Naive thymus-derived CD4-positive, alpha-beta T cell (primary cell): ENCODE results near the gene BNIPL. TPM values are rescaled to one million over a fixed set of nuclear protein-coding genes. Genes with fewer than 3 reads are reported as not detected.

Source experiments
- ATAC-seq: fragments of 150-1000 bp; cut with Tn5 transposase; 2 replicates; pipeline ENCODE4 v1.10.0; 2021; ENCODE audit warnings: mild to moderate bottlenecking, moderate library complexity
- CTCF ChIA-PET: fragments of 350-600 bp; sonication (Branson Sonifier 250); formaldehyde crosslinking; loops from one replicate; lab custom pipeline; 2021; ENCODE audit warnings: antibody characterized with exemption; lab: Charles Lee
- POLR2A ChIA-PET: fragments of 350-600 bp; sonication (Branson Sonifier 250); formaldehyde crosslinking; loops from one replicate; lab custom pipeline; 2021; ENCODE audit warnings: antibody characterized with exemption, inconsistent platforms; lab: Charles Lee
- DNase-seq, 9 donors: peaks; one replicate each; pipeline versions ENCODE4 v3.0.0 to v3.0.0-alpha.2; 2020 to 2022; ENCODE audit warnings: mixed read lengths in 1 of 9
- H3K27ac ChIP-seq: one replicate; pipeline ENCODE4 v1.7.0; 2013; ENCODE audit warnings: mild to moderate bottlenecking, low read depth, low read length, moderate library complexity
- H3K27me3 ChIP-seq, 2 donors: one replicate each; pipeline ENCODE4 v1.7.0; 2013; ENCODE audit warnings: low read length in 2 of 2, mild to moderate bottlenecking in 2 of 2, moderate library complexity in 2 of 2; ENCODE audit not compliant: control insufficient read depth in 2 of 2, insufficient read depth in 2 of 2
- H3K36me3 ChIP-seq, 3 experiments: 1 replicate in 2 of 3; 2 replicates in 1 of 3; pipeline ENCODE4 v1.7.0; 2013; ENCODE audit warnings: low read length in 3 of 3, mild to moderate bottlenecking in 3 of 3, moderate library complexity in 1 of 3; ENCODE audit not compliant: insufficient read depth in 3 of 3, control insufficient read depth in 2 of 3
- H3K4me1 ChIP-seq, 2 donors: one replicate each; pipeline ENCODE4 v1.7.0; 2013; ENCODE audit warnings: low read length in 2 of 2, mild to moderate bottlenecking in 2 of 2, moderate library complexity in 1 of 2; ENCODE audit not compliant: control insufficient read depth in 2 of 2, insufficient read depth in 2 of 2
- H3K4me3 ChIP-seq: 2 replicates; pipeline ENCODE4 v1.7.0; 2013; ENCODE audit warnings: mild to moderate bottlenecking, low read length
- H3K9me3 ChIP-seq, 3 experiments: 1 replicate in 2 of 3; 2 replicates in 1 of 3; pipeline ENCODE4 v1.7.0; 2013; ENCODE audit warnings: low read length in 3 of 3; ENCODE audit not compliant: control insufficient read depth in 2 of 3
- H3K27ac Mint-ChIP-seq, 9 donors: one replicate each; pipeline ENCODE4 v1.8.0; 2020 to 2022; ENCODE audit warnings: mixed read lengths in 9 of 9, mild to moderate bottlenecking in 8 of 9, moderate library complexity in 5 of 9, inconsistent platforms in 2 of 9
- H3K27me3 Mint-ChIP-seq, 5 donors: one replicate each; pipeline ENCODE4 v1.8.0; 2021 to 2022; ENCODE audit warnings: mixed read lengths in 5 of 5, mild to moderate bottlenecking in 1 of 5
- H3K36me3 Mint-ChIP-seq, 5 donors: one replicate each; pipeline ENCODE4 v1.8.0; 2020 to 2022; ENCODE audit warnings: mixed read lengths in 5 of 5, mild to moderate bottlenecking in 3 of 5, inconsistent platforms in 1 of 5
- H3K4me1 Mint-ChIP-seq, 7 donors: one replicate each; pipeline ENCODE4 v1.8.0; 2020 to 2022; ENCODE audit warnings: mixed read lengths in 7 of 7, mild to moderate bottlenecking in 3 of 7, inconsistent platforms in 1 of 7
- H3K4me3 Mint-ChIP-seq, 10 donors: one replicate each; pipeline ENCODE4 v1.8.0; 2020 to 2022; ENCODE audit warnings: mild to moderate bottlenecking in 10 of 10, mixed read lengths in 10 of 10, moderate library complexity in 6 of 10, inconsistent platforms in 2 of 10
- H3K9me3 Mint-ChIP-seq, 11 donors: one replicate each; pipeline ENCODE4 v1.8.0; 2020 to 2022; ENCODE audit warnings: mixed read lengths in 11 of 11, mild to moderate bottlenecking in 4 of 11, inconsistent platforms in 1 of 11, moderate library complexity in 1 of 11
- intact Hi-C, 2 donors: fragments of 100-400 bp; cut with micrococcal nuclease; formaldehyde crosslinking; loops; one replicate each; pipeline ENCODE4 v1.15.1; 2023
- polyA plus RNA-seq, 2 donors: library from polyadenylated mRNA; unstranded; fragments of 300-500 nt; fragmentation: Illumina TruSeq; gene quantifications; one replicate each; pipeline ENCODE4 v1.2.3, GENCODE V29; 2021
- total RNA-seq, 6 experiments: library from RNA in 5 of 6; stranded (reverse) in 5 of 6; gene quantifications; 1 replicate in 5 of 6; 2 replicates in 1 of 6; pipeline ENCODE4 v1.2.3 and lab custom pipeline; 2021 to 2026

Gene BNIPL
- total and polyA plus RNA-seq, 7 experiments from 2014 or later: 0.08 to 9.4 (median 1.0) TPM

DNA sequence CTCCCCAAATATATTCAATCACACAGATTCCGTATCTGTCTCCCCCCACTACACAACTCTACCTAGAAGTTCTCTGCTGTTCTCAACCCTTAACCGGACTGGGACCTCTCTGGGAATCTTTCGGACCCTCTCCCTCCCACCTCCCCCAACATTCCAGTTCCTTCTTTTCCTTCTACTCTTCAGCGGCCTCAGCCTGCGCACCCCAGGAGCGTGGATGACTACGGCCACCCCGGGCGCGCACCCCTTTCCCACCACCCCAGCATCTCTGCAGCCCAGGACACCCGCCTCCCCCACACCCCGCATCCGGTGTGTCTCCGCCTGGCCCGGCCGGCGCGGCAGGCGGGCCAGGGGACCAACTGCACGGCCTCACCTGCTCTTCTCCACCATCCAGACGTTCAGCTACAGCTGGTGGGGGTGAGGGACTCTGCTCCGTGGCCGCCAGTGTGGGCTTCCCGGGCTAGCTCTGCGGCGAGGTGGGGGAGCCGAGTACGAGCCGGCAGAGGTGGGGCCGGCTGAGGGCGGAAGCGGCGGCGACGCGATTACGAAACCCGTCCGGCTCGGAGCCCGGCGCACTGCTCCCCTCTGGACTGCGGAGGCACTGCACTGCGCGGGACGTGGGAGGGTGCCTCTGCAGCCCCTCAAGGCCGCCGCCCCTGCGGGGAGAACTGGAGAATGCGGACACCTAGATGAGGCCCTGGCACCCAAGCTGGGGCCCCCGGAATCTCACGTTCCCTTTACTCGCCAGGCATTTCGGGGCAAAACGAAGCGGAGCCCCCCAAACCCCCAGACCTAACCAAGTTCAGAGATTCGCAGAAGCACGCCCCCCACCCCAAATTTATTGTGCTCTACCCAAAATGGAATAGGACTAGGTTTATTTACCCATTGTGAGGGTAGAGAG lies 23.0 kb downstream of the BNIPL start, which contains the start of gene CDC42SE1:
Gene CDC42SE1, minus strand, starts transcription at position 514 of the 898 bp plus-strand sequence. CDS start 3,892 bp downstream, outside the sequence.
- H3K9me3 ChIP-seq: no peaks in the 10 kb centered on the region
- peak within 1 kb of the TSS; percentile 99 for H3K27ac ChIP-seq
- CTCF ChIA-PET: interaction anchor here (0.6 to 6.3 kb wide), 12 partner anchors 8 to 920 kb away, joined by 3 to 74 read pairs (median 6); partner anchors contain the start of genes BNIPL, C1orf56, GABPB2 and TNFAIP8L2
- peaks cover 0 to 3% (median 0%) of the 10 kb centered on the region in 11 donors for H3K9me3 Mint-ChIP-seq
- peak; percentile 84 for ATAC-seq
- peaks cover 11 to 25% of the 10 kb centered on the region in 2 donors for H3K4me1 ChIP-seq
- no peaks in the 10 kb centered on the region for H3K27me3 ChIP-seq
- H3K36me3 ChIP-seq: peaks cover 14 to 36% (median 18%) of the 10 kb centered on the region in 3 experiments
- H3K4me3 ChIP-seq: peak within 1 kb of the TSS; percentile 82
- peak within 1 kb of the TSS; percentile 95 to 100 (median 99) for H3K4me3 Mint-ChIP-seq
- H3K36me3 Mint-ChIP-seq: peaks cover 31 to 44% (median 37%) of the 10 kb centered on the region in 5 donors
- H3K27me3 Mint-ChIP-seq: no peaks in the 10 kb centered on the region
- intact Hi-C loops: loop anchor here (1.0 to 10.0 kb wide), 10 partner anchors 11 to 697 kb away; partner anchors contain the start of genes C1orf56 (in 2 of the 2), GABPB2 (in 2 of the 2), PRUNE1 (in 1 of the 2) and PSMD4 (in 1 of the 2)
- H3K4me1 Mint-ChIP-seq: peaks cover 35 to 55% (median 41%) of the 10 kb centered on the region in 7 donors
- peak; percentile 76 to 85 (median 82) for DNase-seq
- peak within 1 kb of the TSS; percentile 93 to 99 (median 95) for H3K27ac Mint-ChIP-seq
- POLR2A ChIA-PET: interaction anchor here (0.8 to 12.8 kb wide), 12 partner anchors 8 to 808 kb away, joined by 3 to 253 read pairs (median 18); partner anchors contain the start of genes C1orf56, GABPB2, MCL1 and MINDY1

DNA sequence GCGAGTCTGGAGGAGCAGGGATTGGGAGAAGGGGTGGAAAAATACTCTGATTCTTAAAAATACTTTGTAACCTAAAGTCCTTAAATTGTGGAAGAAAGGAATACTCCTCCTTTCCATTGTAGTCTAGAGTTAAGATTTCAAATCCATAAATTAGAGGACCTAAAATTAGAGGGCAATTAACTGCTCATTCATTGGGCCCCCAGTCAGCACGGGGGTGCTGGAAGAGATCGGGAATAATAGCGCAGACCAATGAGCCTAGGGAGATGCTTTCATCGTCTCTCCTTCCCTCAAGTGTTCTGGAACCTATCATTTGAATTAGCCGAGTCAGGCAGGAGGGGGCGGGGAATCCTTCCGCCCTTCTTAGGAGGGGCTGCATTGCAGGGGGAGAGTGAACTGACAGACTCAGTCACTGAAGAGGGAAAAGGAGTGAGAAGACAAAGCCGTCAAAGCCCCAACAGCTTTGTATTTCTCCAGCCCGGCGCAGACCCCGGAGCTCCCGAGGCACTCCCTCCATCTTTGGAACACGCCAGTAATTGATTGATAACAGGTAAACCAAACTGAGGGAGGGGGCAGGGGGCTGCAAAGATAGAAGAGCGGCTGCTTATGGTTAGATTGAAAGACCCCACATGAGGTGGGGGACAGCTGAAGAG lies 23.7 kb downstream of the BNIPL start, which contains the start of gene MLLT11:
Gene MLLT11, plus strand, starts transcription at position 391 of the 650 bp plus-strand sequence. CDS start 6,828 bp downstream, outside the sequence.
- no peak for ATAC-seq
- peaks cover 27 to 40% (median 29%) of the 10 kb centered on the region in 5 donors for H3K36me3 Mint-ChIP-seq
- Histone ChIP-seq H3K36me3 (peaks cover 6 to 28% (median 10%) of the 10 kb centered on the region in 3 experiments), H3K4me1 (peaks cover 3 to 17% of the 10 kb centered on the region in 2 donors), H3K27me3 (no peaks in the 10 kb centered on the region), H3K27ac (peak within 1 kb of the TSS; percentile 99), H3K9me3 (no peaks in the 10 kb centered on the region), H3K4me3 (peak within 1 kb of the TSS; percentile 82)
- peak within 1 kb of the TSS; percentile 93 to 99 (median 95) for H3K27ac Mint-ChIP-seq
- intact Hi-C loops: loop anchor here (2.0 kb wide), 1 partner anchor 13 kb away; the partner anchor contains the start of gene C1orf56 (in 2 of the 2)
- CTCF ChIA-PET: interaction anchor here (0.6 to 6.3 kb wide), 11 partner anchors 8 to 921 kb away, joined by 3 to 74 read pairs (median 6); partner anchors contain the start of genes C1orf56, GABPB2 and TNFAIP8L2
- no peaks in the 10 kb centered on the region for H3K27me3 Mint-ChIP-seq
- H3K9me3 Mint-ChIP-seq: peaks cover 0 to 3% (median 0%) of the 10 kb centered on the region in 11 donors
- POLR2A ChIA-PET: interaction anchor here (0.7 to 12.8 kb wide), 12 partner anchors 8 to 807 kb away, joined by 3 to 253 read pairs (median 18); partner anchors contain the start of genes C1orf56, GABPB2, MINDY1 and TNFAIP8L2
- peak within 1 kb of the TSS; percentile 95 to 100 (median 99) for H3K4me3 Mint-ChIP-seq
- peaks cover 27 to 47% (median 37%) of the 10 kb centered on the region in 7 donors for H3K4me1 Mint-ChIP-seq
- peak in 1 of 9 donors; percentile 15 for DNase-seq

DNA sequence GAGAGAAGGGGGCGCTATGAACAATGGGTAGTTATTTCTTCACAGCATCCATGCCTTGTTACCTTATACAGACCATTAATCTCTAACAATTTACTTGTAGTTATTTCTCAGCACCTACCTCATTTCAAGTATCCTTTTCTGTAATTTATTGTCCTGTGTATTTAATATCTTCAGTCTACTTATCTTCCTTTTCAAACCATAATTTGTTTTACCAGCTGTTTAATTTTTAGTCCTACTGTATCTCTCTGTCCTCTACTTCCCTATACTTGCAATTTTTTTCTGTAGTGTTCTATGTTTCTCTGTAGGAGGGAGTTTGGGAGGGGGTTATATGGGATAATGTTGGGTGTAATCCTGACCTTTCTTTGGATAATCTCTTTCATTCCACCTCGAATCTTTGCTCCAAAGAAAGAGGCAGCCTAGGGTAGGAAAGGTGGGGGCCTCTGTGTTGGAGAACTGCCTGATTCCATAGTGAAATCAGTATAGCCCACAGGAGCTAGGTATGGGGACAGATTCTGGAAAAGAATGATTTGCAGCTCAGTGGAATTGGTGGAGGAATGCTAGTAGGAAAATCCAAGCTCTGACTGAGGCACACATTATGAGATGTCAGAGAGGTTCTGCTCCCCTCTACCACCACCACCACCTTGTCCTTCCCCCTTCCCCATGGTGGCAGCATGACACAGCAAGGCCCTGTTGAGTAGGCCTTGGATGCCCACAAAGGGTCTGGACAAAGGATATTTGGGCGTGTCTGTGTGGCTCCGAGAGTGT lies 24.5 kb downstream of the BNIPL start:
- Histone ChIP-seq H3K4me1 (peaks cover 0 to 11% of the 10 kb centered on the region in 2 donors), H3K27me3 (no peaks in the 10 kb centered on the region), H3K9me3 (no peaks in the 10 kb centered on the region), H3K36me3 (peaks cover 0 to 21% (median 4%) of the 10 kb centered on the region in 3 experiments), H3K4me3 (peak overlapping the region; percentile 82), H3K27ac (peak overlapping the region; percentile 99)
- intact Hi-C loops: loop anchor here (2.0 kb wide), 1 partner anchor 14 kb away; the partner anchor contains the start of gene C1orf56 (in 2 of the 2)
- ATAC-seq (no peak), DNase-seq (no peak)
- Mint-ChIP-seq H3K36me3 (peaks cover 22 to 35% (median 25%) of the 10 kb centered on the region in 5 donors), H3K9me3 (peaks cover 0 to 3% (median 0%) of the 10 kb centered on the region in 11 donors), H3K4me3 (peak overlapping the region; percentile 95 to 100 (median 99)), H3K4me1 (peaks cover 25 to 43% (median 32%) of the 10 kb centered on the region in 7 donors), H3K27me3 (no peaks in the 10 kb centered on the region), H3K27ac (peak overlapping the region; percentile 93 to 99 (median 95))
- POLR2A ChIA-PET: interaction anchor here (0.7 to 12.8 kb wide), 10 partner anchors 7 to 220 kb away, joined by 3 to 253 read pairs (median 22); partner anchors contain the start of genes C1orf56, GABPB2 and MINDY1
- CTCF ChIA-PET: interaction anchor here (0.8 to 6.3 kb wide), 6 partner anchors 11 to 96 kb away, joined by 3 to 74 read pairs (median 6); partner anchors contain the start of genes C1orf56 and TNFAIP8L2

DNA sequence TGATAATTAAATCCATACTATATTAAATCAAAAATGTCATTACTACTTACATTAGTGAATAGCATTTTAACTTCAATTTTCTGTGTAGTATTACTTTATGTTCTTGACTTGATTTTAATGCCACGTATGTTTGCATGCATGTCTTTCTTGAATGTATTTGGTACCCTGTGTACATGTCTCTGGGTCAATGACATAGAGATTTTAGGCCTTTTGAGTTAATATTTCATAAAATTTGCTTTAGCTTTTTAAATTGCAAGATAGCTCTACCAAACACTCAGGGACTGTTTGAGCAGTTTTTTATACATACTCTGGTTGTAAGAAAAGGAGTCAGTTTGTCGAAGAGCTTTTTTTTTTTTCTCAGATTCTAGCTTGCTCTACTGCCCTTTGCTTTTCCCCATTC lies 25.3 kb downstream of the BNIPL start:
- no peaks in the 10 kb centered on the region for H3K9me3 ChIP-seq
- peaks cover 16 to 29% (median 18%) of the 10 kb centered on the region in 5 donors for H3K36me3 Mint-ChIP-seq
- POLR2A ChIA-PET: interaction anchor here (3.1 to 12.8 kb wide), 4 partner anchors 10 to 96 kb away, joined by 17 to 253 read pairs (median 58); partner anchors contain the start of genes C1orf56 and GABPB2
- H3K27ac ChIP-seq: no peak overlapping the region
- H3K4me3 Mint-ChIP-seq: no peak overlapping the region
- H3K4me3 ChIP-seq: no peak overlapping the region
- H3K27me3 Mint-ChIP-seq: no peaks in the 10 kb centered on the region
- H3K4me1 ChIP-seq: peaks cover 0 to 8% of the 10 kb centered on the region in 2 donors
- H3K4me1 Mint-ChIP-seq: peaks cover 24 to 36% (median 28%) of the 10 kb centered on the region in 7 donors
- intact Hi-C loops: loop anchor here (2.0 kb wide), 1 partner anchor 15 kb away; the partner anchor contains the start of gene C1orf56 (in 2 of the 2)
- H3K36me3 ChIP-seq: peaks cover 0 to 20% (median 1%) of the 10 kb centered on the region in 3 experiments
- H3K27ac Mint-ChIP-seq: peak overlapping the region in 3 of 9 donors; percentile 17 to 95 (median 41)
- H3K9me3 Mint-ChIP-seq: peaks cover 0 to 3% (median 0%) of the 10 kb centered on the region in 11 donors
- H3K27me3 ChIP-seq: no peaks in the 10 kb centered on the region
- DNase-seq: no peak
- ATAC-seq: no peak
- CTCF ChIA-PET: interaction anchor here (1.3 to 6.3 kb wide), 3 partner anchors 11 to 36 kb away, joined by 3 to 74 read pairs (median 38); partner anchors contain the start of gene C1orf56

DNA sequence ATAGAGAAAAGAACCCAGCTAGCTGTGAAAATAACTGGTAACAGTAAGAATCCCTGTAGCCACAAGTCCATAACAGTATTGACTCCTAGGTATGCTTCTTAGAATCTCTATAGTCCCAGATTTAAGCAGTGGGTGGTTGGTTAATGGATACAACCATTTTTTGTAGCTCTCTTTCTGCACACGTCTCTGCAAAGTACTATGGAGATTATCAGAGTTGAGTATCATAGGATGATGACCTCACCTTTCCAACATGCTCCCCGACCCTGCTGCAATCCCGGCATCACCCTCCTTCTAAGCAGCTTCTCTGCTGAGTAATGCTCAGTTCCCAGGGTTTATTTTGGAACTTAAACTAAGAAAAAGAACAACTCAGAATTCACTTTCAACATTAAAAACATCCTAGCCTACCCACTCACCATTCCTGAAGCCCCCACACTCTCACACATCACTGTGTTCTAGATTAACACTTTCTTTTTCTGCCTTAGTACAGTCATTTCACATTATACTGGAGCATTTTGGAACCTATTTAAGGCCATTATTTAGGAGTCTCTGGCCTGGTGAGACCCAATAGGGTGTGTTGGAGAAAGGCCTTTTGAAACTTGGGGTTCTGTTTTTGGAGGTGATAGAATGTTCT lies 26.5 kb downstream of the BNIPL start:
- no peaks in the 10 kb centered on the region for H3K27me3 ChIP-seq
- no peak overlapping the region for H3K27ac ChIP-seq
- peaks cover 7 to 18% (median 8%) of the 10 kb centered on the region in 5 donors for H3K36me3 Mint-ChIP-seq
- intact Hi-C loops: no loop called here
- H3K4me1 Mint-ChIP-seq: peaks cover 17 to 32% (median 24%) of the 10 kb centered on the region in 7 donors
- no peaks in the 10 kb centered on the region for H3K9me3 ChIP-seq
- H3K4me3 Mint-ChIP-seq: no peak overlapping the region
- peak overlapping the region in 2 of 9 donors; percentile 8 to 28 for H3K27ac Mint-ChIP-seq
- H3K9me3 Mint-ChIP-seq: no peaks in the 10 kb centered on the region
- DNase-seq (no peak), ATAC-seq (no peak)
- H3K4me3 ChIP-seq: no peak overlapping the region
- CTCF ChIA-PET: interaction anchor here (0.6 to 6.3 kb wide), 3 partner anchors 12 to 289 kb away, joined by 3 to 74 read pairs (median 3); no protein-coding TSS in a partner anchor
- H3K4me1 ChIP-seq: peaks cover 0 to 4% of the 10 kb centered on the region in 2 donors
- H3K27me3 Mint-ChIP-seq: no peaks in the 10 kb centered on the region
- peaks cover 0 to 16% (median 0%) of the 10 kb centered on the region in 3 experiments for H3K36me3 ChIP-seq
- POLR2A ChIA-PET: interaction anchor here (0.5 to 12.8 kb wide), 7 partner anchors 9 to 336 kb away, joined by 3 to 253 read pairs (median 17); partner anchors contain the start of genes C1orf56, GABPB2, PSMB4 and SEMA6C
